OCI-LY7 (cell line): ENCODE results near the gene CD80. TPM values are rescaled to one million over a fixed set of nuclear protein-coding genes. Genes with fewer than 3 reads are reported as not detected.

ENCODE experiments used
- BruUV-seq: library from RNA; stranded (reverse); fragments of 400-500 nt; replicated peaks from 2 replicates; lab custom pipeline; 2021; lab: Mats Ljungman, UMichigan
- CTCF ChIA-PET: fragments of 300-600 bp; sonication (Branson Sonifier 250); formaldehyde crosslinking; loops from one replicate; lab custom pipeline; 2022; ENCODE audit warnings: antibody characterized with exemption; ENCODE audit not compliant: unreplicated experiment; lab: Charles Lee
- POLR2A ChIA-PET: fragments of 300-600 bp; sonication (Branson Sonifier 250); formaldehyde crosslinking; loops from one replicate; lab custom pipeline; 2022; ENCODE audit warnings: antibody characterized with exemption; lab: Charles Lee
- DNase-seq: peaks from one replicate; pipeline ENCODE4 v3.0.0-alpha.2; 2015; ENCODE audit warnings: low spot score
- H2AFZ ChIP-seq: fragments of 200-600 bp; sonication (generic), shearing (Covaris generic); 2 replicates; pipeline ENCODE4 v1.6.1; 2014; ENCODE audit warnings: mild to moderate bottlenecking, antibody characterized with exemption, low read length, moderate library complexity
- H3K27ac ChIP-seq: fragments of 200-600 bp; sonication (generic); 2 replicates; pipeline ENCODE4 v1.5.1; 2014; ENCODE audit warnings: mixed run types, low read depth, mild to moderate bottlenecking, moderate library complexity, low read length, inconsistent platforms; ENCODE audit not compliant: poor library complexity, severe bottlenecking
- H3K36me3 ChIP-seq: fragments of 200-600 bp; sonication (generic); 2 replicates; pipeline ENCODE4 v1.6.1; 2014; ENCODE audit warnings: mild to moderate bottlenecking, antibody characterized with exemption, low read length, moderate library complexity, mixed read lengths; ENCODE audit not compliant: insufficient read depth
- H3K4me1 ChIP-seq: fragments of 200-600 bp; sonication (generic); 2 replicates; pipeline ENCODE4 v1.5.1; 2014; ENCODE audit warnings: mild to moderate bottlenecking, low read length; ENCODE audit not compliant: insufficient read depth, poor library complexity, severe bottlenecking
- H3K4me2 ChIP-seq: fragments of 200-600 bp; sonication (generic); 2 replicates; pipeline ENCODE4 v1.6.1; 2014; ENCODE audit warnings: mild to moderate bottlenecking, low read length
- H3K4me3 ChIP-seq: fragments of 200-600 bp; sonication (generic); 2 replicates; pipeline ENCODE4 v1.5.1; 2014; ENCODE audit warnings: mild to moderate bottlenecking, low read depth, low read length; ENCODE audit not compliant: poor library complexity, severe bottlenecking
- H3K79me2 ChIP-seq: fragments of 200-600 bp; sonication (generic); 2 replicates; pipeline ENCODE4 v1.6.1; 2016; ENCODE audit warnings: low read depth, mild to moderate bottlenecking, low read length, moderate library complexity, mixed read lengths; ENCODE audit not compliant: insufficient read depth
- H3K9me2 ChIP-seq: fragments of 200-600 bp; sonication (generic); 2 replicates; pipeline ENCODE4 v1.6.1; 2016; ENCODE audit warnings: mild to moderate bottlenecking, low read length, mixed read lengths; ENCODE audit not compliant: insufficient read depth
- H3K9me3 ChIP-seq: fragments of 200-600 bp; sonication (generic); 2 replicates; pipeline ENCODE4 v1.6.1; 2014; ENCODE audit warnings: mild to moderate bottlenecking, mixed run types, low read length, mixed read lengths
- H4K20me1 ChIP-seq: fragments of 200-600 bp; sonication (generic); 2 replicates; pipeline ENCODE4 v1.6.1; 2014; ENCODE audit warnings: mild to moderate bottlenecking, antibody characterized with exemption, low read length, moderate library complexity, mixed read lengths; ENCODE audit not compliant: insufficient read depth
- EZH2phosphoT487 ChIP-seq: fragments of 200-600 bp; sonication (generic); IDR thresholded peaks from 2 replicates; pipeline ENCODE4 v1.6.1; 2018; ENCODE audit warnings: low read depth, borderline replicate concordance, mild to moderate bottlenecking, mixed run types, antibody characterized with exemption, low read length, moderate library complexity, mixed read lengths
- intact Hi-C: fragments of 100-400 bp; cut with micrococcal nuclease; formaldehyde crosslinking; loops from one replicate; pipeline ENCODE4 v1.10.0; 2022; ENCODE audit not compliant: unreplicated experiment
- total RNA-seq, 2 experiments: library from RNA; depleted of rRNA in 1 of 2; stranded (reverse); fragments of >200 nt in 1 of 2; shearing (Covaris generic) in 1 of 2; gene quantifications; 2 replicates each; pipeline ENCODE4 v1.2.3, GENCODE V29; 2014 to 2022
- TF ChIP-seq, protein P1 (sequence below): fragments of 200-600 bp; sonication (generic); conservative IDR thresholded peaks from 2 replicates; pipeline ENCODE4 v1.5.1; 2014; ENCODE audit warnings: mild to moderate bottlenecking, antibody characterized with exemption, low read length, moderate library complexity, mixed read lengths

CD80 gene
- total RNA-seq, 2 experiments from 2014 or later: not detected

DNA sequence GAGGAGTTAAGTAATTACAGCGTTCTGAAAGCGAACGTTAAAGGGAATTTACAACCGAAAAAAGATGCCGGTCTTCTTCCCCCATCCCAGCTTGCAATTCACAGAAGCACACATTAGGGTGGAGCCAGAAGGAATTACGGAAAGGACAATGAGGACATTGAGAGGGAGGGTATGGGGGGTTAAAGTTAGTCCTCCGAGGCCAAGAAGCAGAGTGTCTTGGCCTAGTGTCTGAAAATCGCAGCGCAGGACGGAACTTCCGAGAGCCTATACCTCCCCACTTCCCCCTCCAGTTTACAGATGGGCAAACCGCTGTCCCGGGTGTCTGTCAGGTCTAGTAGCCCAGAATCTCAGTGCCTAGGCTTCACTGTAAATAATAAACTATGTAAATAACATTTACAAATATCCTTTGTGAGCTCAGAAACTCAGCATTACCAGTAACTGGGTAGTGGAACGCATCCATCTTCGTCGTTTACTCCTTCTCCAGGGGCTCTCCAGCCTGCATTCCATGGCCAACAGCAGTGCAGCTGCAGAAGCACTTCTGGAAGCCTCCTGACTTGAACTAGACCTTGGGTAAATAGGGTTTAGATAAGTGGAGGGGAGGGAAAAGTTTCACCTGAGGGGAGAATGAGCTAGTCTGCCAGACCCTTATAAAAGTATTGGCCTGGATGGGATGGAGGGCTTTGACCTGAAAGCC lies 20.8 kb upstream of the CD80 start:
- Histone ChIP-seq H3K4me1 (peaks cover 6% of the 10 kb centered on the region), H3K4me3 (peak overlapping the region; percentile 42), H3K36me3 (no peaks in the 10 kb centered on the region), H4K20me1 (no peaks in the 10 kb centered on the region), H3K9me2 (no peaks in the 10 kb centered on the region), H3K27ac (no peak overlapping the region), H3K9me3 (no peaks in the 10 kb centered on the region), H3K79me2 (no peaks in the 10 kb centered on the region), H3K4me2 (peak overlapping the region; percentile 44), H2AFZ (peak overlapping the region; percentile 96)
- CTCF ChIA-PET: no interaction called here
- no TSS peak for BruUV-seq
- intact Hi-C loops: no loop called here
- TF ChIP-seq, protein P1, sequence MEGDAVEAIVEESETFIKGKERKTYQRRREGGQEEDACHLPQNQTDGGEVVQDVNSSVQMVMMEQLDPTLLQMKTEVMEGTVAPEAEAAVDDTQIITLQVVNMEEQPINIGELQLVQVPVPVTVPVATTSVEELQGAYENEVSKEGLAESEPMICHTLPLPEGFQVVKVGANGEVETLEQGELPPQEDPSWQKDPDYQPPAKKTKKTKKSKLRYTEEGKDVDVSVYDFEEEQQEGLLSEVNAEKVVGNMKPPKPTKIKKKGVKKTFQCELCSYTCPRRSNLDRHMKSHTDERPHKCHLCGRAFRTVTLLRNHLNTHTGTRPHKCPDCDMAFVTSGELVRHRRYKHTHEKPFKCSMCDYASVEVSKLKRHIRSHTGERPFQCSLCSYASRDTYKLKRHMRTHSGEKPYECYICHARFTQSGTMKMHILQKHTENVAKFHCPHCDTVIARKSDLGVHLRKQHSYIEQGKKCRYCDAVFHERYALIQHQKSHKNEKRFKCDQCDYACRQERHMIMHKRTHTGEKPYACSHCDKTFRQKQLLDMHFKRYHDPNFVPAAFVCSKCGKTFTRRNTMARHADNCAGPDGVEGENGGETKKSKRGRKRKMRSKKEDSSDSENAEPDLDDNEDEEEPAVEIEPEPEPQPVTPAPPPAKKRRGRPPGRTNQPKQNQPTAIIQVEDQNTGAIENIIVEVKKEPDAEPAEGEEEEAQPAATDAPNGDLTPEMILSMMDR: no peak
- no peak for TF ChIP-seq EZH2phosphoT487
- POLR2A ChIA-PET: interaction anchor here (0.7 kb wide), 2 partner anchors 13 to 339 kb away, joined by 3 read pairs; no protein-coding TSS in a partner anchor
- peak; percentile 28 for DNase-seq

DNA sequence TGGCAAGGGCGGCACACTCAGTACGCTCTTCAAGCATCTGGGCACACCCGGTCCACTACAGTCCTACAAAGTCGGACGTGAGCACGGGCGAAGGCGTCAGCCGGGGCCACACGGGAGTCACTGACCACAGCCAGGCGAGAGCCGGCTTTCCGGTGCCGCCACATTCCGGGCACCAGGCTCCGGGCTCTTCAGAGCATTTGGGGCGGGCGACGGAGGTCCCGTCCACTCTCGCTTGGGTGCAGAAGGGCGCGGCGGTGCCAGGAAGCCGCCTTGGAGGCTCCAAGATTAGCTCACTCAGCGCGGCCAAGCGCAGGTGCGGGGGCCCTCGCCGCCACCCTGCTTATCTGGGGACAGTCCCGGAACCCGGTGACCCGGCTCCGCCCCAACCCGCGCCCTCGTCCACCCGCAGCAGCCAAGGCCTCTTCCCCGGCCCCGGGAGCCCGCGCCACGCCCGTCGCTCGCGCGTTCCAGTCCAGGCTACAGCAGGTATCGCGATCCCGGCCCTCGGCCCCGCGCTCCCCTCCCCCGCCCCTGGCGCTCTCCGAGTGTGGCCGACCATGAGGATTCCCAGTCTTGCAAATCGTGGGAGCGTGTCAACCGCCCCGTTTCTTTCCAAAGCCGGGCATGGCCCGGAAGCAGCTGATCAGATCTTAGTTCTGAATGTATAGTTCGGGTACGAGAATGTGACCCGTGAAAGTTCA lies 20.1 kb upstream of the CD80 start, which contains the start of gene ADPRH:
ADPRH (plus strand) TSS at position 127 of the 701 bp plus-strand sequence. CDS start 2,678 bp downstream, outside the sequence.
- Histone ChIP-seq H3K4me3 (peak within 1 kb of the TSS; percentile 42), H3K79me2 (no peaks in the 10 kb centered on the region), H3K4me2 (peak within 1 kb of the TSS; percentile 44), H3K9me3 (no peaks in the 10 kb centered on the region), H4K20me1 (no peaks in the 10 kb centered on the region), H3K4me1 (peaks cover 6% of the 10 kb centered on the region), H3K9me2 (no peaks in the 10 kb centered on the region), H3K36me3 (no peaks in the 10 kb centered on the region), H2AFZ (peak within 1 kb of the TSS; percentile 96), H3K27ac (no peak within 1 kb of the TSS)
- no TSS peak for BruUV-seq
- CTCF ChIA-PET: no interaction called here
- intact Hi-C loops: no loop called here
- TF ChIP-seq, protein P1: no peak
- no peak for TF ChIP-seq EZH2phosphoT487
- POLR2A ChIA-PET: no interaction called here
- DNase-seq: no peak
